Cerebellar nuclear complex (tissue), 1 donor: ENCODE data around the gene AK2.

Experiments used
- DNase-seq, 2 experiments: peaks; one replicate each; lab custom pipeline; 2025; lab: John Stamatoyannopoulos, UW

Gene AK2

DNA sequence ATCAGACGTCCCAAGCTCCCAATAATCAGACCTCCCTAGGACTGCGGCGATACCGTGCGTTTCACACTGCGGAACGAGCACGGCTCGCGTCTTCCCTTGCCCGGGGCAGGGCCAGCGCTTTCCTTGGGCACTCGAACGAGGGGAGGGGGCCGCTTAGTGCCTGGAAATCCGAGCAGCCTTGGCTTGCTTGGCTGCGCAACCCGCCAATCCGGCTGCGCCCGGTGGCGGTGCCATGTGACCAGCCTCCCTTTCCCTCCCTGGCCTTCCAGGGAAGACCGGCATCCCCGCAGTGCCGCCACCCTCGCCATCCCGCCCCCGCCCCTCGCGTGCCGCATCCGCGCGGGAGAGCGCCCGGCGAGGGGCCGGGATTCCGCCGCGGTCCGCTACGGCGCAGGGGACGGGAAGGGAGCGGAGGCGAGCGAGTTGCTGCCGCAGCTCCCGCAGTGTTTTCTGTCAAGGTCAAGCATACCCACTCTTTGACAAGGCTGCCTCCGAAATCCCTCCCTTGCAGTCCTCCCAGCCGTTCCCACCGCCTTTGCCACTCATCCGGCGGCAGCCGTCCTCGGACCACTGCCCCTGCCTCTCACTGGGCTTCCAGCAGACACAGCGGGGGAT is 63.8 kb downstream of the AK2 start:
- DNase-seq, result peak in 1 of 2 experiments; percentile 54

DNA sequence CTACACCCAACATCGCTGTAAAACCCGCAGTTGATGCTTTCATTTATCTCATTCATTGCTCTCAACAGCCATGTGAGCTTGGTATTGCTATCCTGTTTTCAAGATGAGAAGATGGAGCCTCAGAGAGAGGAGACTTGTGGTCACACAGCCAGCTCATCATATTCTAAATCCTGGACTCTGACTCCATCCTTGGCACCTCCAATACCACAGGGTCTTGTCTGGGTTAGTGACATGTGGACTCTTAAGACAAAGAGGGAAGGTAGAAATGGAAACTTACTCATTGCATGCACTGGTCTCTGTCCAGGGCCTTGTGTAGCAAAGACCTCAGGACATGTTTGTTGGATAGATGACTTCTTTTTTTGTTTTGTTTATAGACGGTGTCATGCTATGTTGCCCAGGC is 65.1 kb downstream of the AK2 start:
- DNase-seq, result no peak

DNA sequence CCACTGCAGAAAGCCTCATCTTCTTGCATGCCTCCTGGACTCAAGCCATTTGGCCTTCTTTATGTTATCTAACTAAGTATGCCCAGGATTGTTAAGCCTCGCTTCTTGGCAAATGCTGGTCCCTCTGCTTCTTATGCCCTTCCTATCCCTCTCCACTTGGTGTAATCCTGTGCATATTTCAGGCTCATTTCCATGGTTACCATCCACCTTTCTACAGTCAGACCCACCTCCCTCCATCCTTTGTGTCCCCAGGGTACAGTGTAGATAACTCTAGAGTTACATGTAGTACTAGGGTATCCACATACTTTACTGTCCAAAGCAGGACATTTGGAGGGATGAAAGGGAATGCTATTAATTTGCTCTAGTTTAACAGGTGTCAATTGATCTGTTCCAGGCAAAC is 65.5 kb downstream of the AK2 start:
- DNase-seq, result no peak

DNA sequence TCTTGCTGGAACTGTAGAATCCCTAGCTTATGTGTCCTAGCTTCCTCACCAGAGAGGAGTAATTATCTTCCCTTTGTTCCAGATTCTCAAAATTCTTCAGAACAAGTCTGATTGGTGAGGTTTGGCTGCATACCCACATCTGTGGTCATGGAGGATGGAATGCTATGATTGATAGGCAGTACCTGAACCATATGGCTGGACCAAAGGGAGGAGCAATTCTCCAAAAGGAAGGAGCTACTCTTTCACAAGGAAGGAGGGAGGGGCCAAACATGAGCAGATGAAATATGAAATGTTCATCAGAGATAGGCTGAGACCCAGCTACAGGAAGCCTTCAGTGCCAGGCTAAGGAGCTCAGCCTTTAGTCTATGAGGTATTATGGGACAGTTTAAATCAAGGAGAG is 67.1 kb downstream of the AK2 start:
- no peak for DNase-seq

DNA sequence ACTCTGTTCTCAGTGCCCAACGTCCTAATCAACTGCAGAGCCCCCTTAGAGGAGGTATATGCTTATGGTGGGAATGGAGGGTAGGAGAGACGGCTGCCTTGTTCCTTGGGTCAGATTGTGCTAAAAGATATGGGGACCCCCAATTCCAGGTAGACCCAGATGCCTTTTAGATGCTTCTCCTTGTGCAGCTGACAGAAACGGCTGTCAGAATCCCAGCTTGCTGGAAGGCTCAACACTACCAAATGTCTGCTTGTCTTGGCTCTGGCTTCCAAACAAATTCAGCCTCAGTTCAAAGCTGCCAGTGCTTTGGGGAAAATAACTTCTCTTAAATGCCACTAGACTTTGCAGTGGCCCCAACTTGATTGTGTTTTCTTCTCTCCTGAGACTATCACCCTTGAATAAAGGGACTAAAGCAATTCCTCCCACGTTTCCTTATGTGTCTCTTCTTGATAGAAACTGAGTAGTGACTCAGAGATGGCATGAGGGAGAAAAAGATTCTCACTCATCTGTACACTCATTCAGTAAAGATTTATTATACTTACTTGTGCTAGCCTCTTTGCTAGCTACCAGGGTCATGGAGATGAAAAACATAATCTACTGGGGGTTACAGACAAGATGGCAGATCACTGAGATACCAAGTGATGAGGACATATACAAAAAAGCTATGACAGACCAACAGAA is 68.7 kb downstream of the AK2 start:
- DNase-seq, result no peak

DNA sequence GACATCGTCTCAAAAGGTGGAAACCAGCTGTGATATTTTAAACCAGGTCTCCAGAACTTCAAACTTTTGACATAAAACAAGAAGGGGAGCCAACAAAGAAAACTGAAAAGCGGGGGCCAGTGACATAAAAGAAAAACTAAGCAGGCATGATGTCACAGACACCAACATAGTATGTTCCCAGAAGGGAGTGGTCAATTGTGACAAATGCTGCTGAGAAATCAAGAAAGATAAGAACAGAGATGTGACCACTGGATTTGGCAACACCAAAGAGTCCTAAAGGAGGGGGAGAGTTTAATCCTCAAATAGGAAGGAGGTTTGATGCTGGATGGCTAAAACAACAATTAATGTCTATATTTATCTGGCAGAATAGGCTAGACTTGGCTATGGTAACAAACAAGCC is 69.8 kb downstream of the AK2 start:
- DNase-seq, result no peak

DNA sequence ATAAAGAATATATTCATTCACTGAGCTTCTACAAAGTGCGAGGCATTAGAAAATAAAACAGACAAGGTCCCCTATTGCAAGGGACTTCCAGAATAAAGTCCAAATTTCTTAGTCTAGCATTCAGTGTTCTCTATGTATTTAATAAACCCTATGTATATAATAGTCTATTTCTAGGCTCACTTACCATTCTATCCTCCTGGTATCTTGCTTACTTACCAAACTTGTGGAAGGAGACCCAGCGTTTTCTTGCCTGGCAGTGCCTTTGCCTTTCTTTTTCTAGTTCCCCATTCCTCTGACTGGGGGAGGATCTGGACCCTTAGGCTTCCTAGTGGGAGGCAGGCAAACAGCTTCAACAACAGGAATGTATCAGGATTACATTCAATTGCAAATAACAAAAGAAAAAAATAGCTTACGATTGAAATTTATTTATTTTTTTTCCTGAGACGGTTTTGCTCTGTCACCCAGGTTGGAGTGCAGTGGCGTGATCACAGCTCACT is 71.4 kb downstream of the AK2 start:
- DNase-seq, result no peak

DNA sequence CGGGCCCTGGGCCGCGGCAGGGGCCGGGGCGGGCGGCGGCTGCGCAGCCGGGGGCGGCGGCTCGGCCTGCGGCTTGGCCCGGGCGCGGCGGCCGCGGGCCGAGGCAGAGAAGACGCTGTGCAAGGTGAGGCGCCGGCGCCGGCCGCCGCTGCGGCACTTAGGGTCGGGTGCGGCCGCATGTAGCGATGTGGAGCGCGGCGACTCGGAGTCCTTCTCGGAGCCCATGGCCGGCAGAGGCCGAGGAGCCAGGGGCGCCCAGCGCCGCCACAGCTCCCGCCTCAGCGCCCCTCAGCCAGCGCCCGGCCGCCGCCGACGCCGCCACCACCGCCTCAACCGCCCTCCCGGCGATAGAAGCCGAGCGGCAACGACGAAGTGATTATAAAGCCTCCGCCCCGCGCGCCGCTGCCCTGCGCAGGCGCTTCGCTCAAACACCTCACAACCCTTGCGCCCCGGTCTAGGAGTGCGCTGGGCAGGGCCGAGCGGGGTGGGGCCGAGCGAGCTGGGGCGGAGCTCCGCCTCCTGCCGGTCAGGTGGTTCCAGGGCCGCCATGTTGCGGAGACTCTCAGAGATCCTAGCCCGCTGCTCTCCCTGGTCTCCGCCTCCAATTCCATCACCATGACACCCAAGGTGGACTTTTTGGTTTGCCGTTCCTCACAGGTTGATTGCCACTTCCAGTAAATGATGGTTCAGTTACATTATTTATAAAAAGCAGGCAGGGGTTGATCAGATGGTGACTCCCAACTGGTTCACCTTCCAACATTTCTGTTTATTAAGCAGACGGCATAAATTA is 72.0 kb downstream of the AK2 start, which contains the start of gene RNF19B:
Gene RNF19B (minus strand): TSS at position 349 of the 790 bp plus-strand sequence. CDS start 124 bp downstream, at position 225.
- peak; percentile 36 to 67 for DNase-seq

DNA sequence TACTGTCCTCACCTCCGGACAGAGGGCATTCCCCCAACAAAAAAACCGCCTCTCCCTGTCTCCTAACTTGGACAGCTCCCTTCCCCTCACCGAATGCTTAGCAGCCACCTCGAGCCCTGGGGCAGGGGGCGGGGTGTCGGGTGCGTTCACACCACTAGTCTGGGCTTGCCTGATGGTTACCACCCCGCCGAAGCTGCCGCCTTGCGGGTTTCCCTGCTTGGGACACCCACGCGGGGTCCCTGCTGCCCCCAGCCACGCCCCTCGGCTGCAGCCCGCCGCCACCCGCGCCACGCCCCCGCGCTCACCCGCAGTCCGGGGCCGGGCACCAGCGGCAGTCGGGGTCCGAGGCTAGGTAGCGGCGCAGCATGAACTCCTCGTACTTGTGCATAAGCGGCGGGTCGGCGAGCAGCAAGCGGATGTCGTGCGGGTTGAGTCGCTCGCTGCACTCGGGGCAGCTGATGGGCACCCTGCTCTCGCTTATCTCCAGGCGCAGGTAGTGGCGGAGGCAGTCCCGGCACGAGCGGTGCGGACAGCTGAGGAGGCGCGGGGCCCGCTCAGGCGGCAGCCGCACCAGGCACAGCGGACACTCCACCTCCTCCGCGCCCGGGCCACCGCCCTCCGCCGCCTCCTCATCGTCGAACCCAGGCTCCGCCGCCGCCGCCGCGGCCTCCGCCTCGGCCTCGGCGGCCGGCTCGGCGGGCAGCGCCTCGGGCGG is 72.8 kb downstream of the AK2 start:
- no peak for DNase-seq

DNA sequence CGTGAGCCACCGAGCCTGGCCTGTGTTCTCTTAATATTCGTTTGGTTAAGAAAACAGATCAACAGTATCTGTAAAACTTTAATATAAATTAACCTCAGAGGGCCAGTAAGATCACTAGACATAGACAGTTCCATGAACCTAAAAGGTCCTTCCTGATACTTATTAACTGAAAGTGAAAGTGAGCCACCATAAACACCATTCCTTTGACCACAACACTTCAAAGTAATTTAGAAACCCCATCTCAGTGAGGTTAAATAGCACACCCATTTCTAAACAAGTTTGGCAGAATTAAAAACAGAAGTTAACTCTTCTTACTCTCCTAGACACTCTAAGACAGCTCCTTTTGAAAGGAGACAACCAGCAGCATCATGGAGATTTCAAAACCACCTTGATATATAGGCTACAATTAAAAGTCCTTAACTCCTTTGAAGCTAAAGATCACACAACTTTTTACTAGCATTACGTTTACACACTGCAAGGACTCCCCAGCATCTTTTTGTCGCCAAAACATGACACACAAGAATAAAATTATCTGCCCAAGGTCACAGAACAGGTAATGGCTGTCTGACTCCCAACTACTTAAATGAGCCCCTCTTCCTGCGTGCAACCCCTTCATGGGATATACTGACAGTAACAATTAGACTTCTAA is 74.3 kb downstream of the AK2 start:
- DNase-seq, result no peak

DNA sequence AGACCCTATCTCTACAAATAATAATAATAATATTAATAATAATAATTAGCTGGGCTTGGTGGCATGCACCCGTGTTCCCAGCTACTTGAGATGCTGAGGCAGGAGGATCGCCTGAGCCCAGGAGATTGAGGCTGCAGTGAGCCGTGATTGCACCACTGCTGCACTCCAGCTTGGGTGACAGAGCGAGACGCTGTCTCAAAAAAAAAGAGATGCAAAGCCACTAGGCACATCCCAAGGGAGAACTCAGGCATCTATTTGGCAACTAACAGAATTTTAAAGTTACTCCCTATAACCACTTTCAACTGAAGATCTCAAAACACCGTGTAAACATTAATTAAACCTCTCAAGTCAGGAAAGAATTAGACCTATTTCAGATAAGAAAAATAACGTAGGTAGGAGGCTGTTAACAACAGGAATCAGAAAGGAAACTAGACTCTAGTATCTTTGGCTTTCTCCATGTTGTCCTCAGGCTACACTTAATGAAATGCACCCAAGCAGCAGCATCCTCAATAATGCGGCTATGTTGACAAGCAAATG is 75.8 kb downstream of the AK2 start:
- DNase-seq, result no peak

DNA sequence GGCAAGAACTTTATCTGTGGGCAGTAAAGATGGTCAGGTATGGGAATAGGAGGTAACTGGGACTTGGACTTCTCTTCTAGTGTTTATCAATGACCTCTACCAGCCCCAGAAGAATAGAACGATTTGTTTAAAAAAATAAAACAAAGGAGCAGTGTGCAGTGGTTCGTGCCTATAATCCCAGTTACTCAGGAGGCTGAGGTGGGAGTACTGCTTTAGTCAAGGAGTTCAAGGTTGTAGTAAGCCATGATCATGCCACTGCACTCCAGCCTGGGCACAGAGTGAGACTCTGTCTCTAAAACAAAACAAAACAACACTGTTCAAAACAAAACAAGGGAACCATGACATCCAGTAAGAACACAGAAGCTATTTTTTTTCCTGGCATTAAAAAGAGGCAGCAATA is 76.3 kb downstream of the AK2 start:
- DNase-seq, result no peak

DNA sequence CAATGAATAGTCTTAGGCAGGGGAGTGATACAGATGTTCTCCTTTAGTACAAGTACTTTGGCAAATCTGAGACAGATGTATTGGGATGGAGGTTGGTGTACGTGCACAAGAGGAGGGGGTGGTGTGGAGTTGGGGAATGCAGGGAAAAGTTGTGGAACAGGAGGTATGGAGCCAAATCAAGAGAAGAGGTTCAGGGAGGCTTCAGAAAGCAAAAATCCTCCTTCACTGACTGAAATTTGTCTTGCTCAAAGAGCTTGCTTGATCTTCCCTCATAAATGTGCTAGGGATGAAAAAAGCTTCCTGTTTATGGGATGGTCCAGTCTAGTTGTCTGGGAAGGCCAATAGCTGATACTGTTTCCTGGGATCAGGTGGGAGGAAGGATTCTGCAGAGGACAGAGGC is 77.9 kb downstream of the AK2 start:
- no peak for DNase-seq
